ENCODE data around the gene UBR3.

UBR3 gene

DNA sequence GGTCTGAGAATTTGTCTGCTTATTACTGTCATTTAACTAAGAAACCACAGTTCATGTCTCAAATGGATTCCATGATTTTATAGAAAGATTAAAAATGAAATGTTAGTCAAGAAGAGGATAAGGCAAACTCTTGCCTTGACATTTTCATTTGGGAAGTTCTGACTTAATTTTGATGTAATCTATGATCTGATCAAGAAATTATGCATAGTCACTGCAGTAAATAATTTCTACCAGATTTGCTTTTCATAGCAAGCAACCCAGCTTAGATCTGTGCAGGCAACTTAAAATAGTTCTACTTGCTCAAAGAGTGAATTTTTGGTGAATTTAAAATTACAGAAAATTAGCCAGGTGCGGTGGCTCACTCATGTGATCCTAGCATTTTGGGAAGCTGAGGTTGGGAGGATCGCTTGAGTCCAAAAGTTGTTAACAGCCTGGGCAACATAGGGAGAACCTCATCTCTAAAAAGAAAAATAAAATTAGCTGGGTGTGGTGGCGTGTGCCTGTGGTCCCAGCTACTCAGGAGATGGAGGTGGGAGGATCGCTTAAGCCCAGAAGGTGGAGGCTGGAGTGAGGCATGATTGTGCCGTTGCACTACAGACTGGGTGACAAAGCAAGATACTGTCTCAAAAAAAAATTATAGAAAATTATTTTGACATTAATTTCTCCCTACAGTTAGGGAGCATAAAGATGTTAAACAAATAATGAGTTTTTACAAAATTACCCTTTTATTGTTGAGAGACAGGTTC is 192.0 kb downstream of the UBR3 start:
- Histone ChIP-seq H3K4me1 (ENCODE audit: insufficient read depth, insufficient read length) (no peaks in the 10 kb centered on the region), H3K36me3 (ENCODE audit: insufficient read depth, insufficient read length, low read length) (no peaks in the 10 kb centered on the region), H3K9ac (ENCODE audit: insufficient read length, low read depth) (no peak overlapping the region), H3K4me3 (ENCODE audit: insufficient read length, low read depth) (no peak overlapping the region), H3K27me3 (ENCODE audit: insufficient read depth, insufficient read length) (no peaks in the 10 kb centered on the region), H3K9me3 (ENCODE audit: insufficient read depth, low read length) (no peaks in the 10 kb centered on the region)
- DNase-seq (ENCODE audit: low read depth, low spot score), result no peak
- TF ChIP-seq YY1 (IDR thresholded peaks at IDR 0.05; ENCODE audit: insufficient read depth, insufficient read length) (no peak), SUZ12 (IDR thresholded peaks at IDR 0.05; ENCODE audit: extremely low read depth, insufficient read depth, insufficient read length) (no peak), ZNF274 (IDR thresholded peaks at IDR 0.05; ENCODE audit: low read depth, low read length) (no peak)

DNA sequence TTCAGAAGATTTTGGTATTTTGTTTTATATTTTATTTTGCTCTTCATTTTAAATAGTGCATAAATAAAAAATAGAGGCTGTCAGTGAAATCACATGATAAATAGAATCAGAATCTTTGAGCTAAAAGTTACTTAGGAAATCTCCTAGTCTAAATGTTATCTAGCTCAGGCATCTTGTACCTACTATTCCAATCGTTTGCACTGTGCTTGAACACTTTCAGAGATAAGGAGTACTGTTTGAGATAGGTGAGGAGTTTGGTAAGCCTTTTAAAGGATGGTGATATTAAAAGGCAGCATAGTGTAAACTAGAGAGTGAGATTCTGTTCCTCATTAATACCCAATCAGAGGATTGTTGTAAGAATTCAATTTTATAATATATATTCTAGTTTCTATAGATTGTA is 193.5 kb downstream of the UBR3 start:
- H3K9me3 ChIP-seq (ENCODE audit: insufficient read depth, low read length), result no peaks in the 10 kb centered on the region
- DNase-seq (ENCODE audit: low read depth, low spot score), result no peak
- H3K27me3 ChIP-seq (ENCODE audit: insufficient read depth, insufficient read length), result no peaks in the 10 kb centered on the region
- H3K4me3 ChIP-seq (ENCODE audit: insufficient read length, low read depth), result no peak overlapping the region
- no peaks in the 10 kb centered on the region for H3K4me1 ChIP-seq (ENCODE audit: insufficient read depth, insufficient read length)
- no peaks in the 10 kb centered on the region for H3K36me3 ChIP-seq (ENCODE audit: insufficient read depth, insufficient read length, low read length)
- TF ChIP-seq SUZ12 (IDR thresholded peaks at IDR 0.05; ENCODE audit: extremely low read depth, insufficient read depth, insufficient read length) (no peak), ZNF274 (IDR thresholded peaks at IDR 0.05; ENCODE audit: low read depth, low read length) (no peak), YY1 (IDR thresholded peaks at IDR 0.05; ENCODE audit: insufficient read depth, insufficient read length) (no peak)
- no peak overlapping the region for H3K9ac ChIP-seq (ENCODE audit: insufficient read length, low read depth)

DNA sequence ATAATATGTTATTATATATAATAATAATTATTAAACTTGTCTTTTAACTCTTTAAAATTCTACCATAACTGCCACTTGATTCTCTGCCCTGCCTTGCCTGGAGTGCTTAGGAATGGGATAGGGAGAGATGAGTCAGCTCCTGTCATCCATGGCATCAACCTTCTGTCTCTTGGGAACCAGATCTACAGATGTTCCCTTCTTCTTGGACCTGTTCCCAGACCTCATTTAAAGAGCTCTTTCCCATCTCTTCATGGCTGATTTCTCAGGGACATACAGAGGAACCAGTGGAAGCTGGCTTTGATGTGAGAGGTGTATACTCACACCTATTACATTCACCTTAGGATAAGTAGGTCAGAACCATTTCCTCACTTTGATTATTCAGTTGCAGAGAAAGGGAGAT is 195.4 kb downstream of the UBR3 start:
- Histone ChIP-seq H3K4me3 (ENCODE audit: insufficient read length, low read depth) (no peak overlapping the region), H3K9me3 (ENCODE audit: insufficient read depth, low read length) (no peaks in the 10 kb centered on the region), H3K9ac (ENCODE audit: insufficient read length, low read depth) (no peak overlapping the region), H3K4me1 (ENCODE audit: insufficient read depth, insufficient read length) (no peaks in the 10 kb centered on the region), H3K36me3 (ENCODE audit: insufficient read depth, insufficient read length, low read length) (no peaks in the 10 kb centered on the region), H3K27me3 (ENCODE audit: insufficient read depth, insufficient read length) (no peaks in the 10 kb centered on the region)
- no peak for TF ChIP-seq SUZ12 (IDR thresholded peaks at IDR 0.05; ENCODE audit: extremely low read depth, insufficient read depth, insufficient read length)
- TF ChIP-seq YY1 (IDR thresholded peaks at IDR 0.05; ENCODE audit: insufficient read depth, insufficient read length), result no peak
- no peak for DNase-seq (ENCODE audit: low read depth, low spot score)

DNA sequence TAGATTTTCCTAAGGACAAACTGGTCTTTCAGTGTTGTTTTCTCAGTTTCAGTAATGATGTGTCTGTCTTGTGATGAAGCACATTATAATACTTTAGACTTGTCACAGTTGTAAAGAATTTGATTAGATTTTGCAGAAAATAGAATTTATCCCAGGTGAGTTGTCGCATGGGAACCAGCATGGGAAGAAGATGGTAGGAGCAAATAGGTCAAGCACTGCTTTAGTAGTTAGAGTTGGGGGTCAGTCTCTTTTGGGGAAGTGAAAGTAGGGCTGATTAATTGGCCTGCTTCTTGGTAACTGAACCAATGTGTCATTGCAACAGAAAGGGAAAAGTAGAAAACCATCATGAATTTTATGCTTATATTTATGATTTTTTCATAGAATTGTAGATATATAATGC is 197.5 kb downstream of the UBR3 start:
- H3K4me3 ChIP-seq (ENCODE audit: insufficient read length, low read depth), result no peak overlapping the region
- DNase-seq (ENCODE audit: low read depth, low spot score), result no peak
- no peak overlapping the region for H3K9ac ChIP-seq (ENCODE audit: insufficient read length, low read depth)
- H3K36me3 ChIP-seq (ENCODE audit: insufficient read depth, insufficient read length, low read length), result peaks cover 2% of the 10 kb centered on the region
- no peaks in the 10 kb centered on the region for H3K9me3 ChIP-seq (ENCODE audit: insufficient read depth, low read length)
- H3K27me3 ChIP-seq (ENCODE audit: insufficient read depth, insufficient read length), result no peaks in the 10 kb centered on the region
- H3K4me1 ChIP-seq (ENCODE audit: insufficient read depth, insufficient read length), result no peaks in the 10 kb centered on the region
- TF ChIP-seq YY1 (IDR thresholded peaks at IDR 0.05; ENCODE audit: insufficient read depth, insufficient read length) (no peak), ZNF274 (IDR thresholded peaks at IDR 0.05; ENCODE audit: low read depth, low read length) (no peak), SUZ12 (IDR thresholded peaks at IDR 0.05; ENCODE audit: extremely low read depth, insufficient read depth, insufficient read length) (no peak)

DNA sequence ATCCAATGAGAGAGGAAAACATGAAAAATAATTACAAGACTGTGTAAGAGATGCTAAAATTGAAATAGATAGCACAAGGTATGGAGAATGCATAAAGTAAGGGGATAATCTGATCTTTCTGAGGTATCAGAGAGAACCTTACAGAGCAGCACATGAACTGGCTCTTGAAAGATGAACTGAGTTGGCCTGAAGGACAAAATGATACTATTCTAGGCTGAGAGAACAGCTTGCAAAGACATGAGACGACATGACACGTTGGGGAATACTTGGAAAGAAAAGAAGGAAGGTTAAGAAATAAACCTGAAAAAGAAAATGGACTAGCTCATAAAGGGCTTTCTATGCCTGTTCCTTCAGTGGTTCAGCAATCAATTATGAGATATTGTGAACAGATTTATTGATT is 198.0 kb downstream of the UBR3 start:
- Histone ChIP-seq H3K4me3 (ENCODE audit: insufficient read length, low read depth) (no peak overlapping the region), H3K9me3 (ENCODE audit: insufficient read depth, low read length) (no peaks in the 10 kb centered on the region), H3K9ac (ENCODE audit: insufficient read length, low read depth) (no peak overlapping the region), H3K36me3 (ENCODE audit: insufficient read depth, insufficient read length, low read length) (peaks cover 2% of the 10 kb centered on the region), H3K4me1 (ENCODE audit: insufficient read depth, insufficient read length) (no peaks in the 10 kb centered on the region), H3K27me3 (ENCODE audit: insufficient read depth, insufficient read length) (no peaks in the 10 kb centered on the region)
- TF ChIP-seq SUZ12 (IDR thresholded peaks at IDR 0.05; ENCODE audit: extremely low read depth, insufficient read depth, insufficient read length) (no peak), ZNF274 (IDR thresholded peaks at IDR 0.05; ENCODE audit: low read depth, low read length) (no peak), YY1 (IDR thresholded peaks at IDR 0.05; ENCODE audit: insufficient read depth, insufficient read length) (no peak)
- no peak for DNase-seq (ENCODE audit: low read depth, low spot score)

DNA sequence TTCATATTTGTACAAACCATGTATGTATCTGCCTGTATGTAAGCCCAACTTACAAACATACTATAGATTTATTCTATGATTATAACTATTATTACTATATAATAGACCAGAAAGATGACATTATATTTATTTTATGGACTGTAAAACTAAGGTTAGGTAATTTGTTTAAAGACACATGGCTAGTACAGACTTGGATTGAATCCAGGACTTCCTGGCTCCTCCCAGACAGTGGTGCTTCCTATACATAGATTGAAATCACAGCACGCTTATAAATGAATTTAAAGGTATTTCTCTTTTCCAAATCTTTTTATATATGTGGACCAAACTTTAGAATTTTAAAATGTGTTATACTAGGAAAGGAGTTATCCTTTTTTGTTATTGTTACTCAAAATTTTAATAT is 199.1 kb downstream of the UBR3 start:
- no peaks in the 10 kb centered on the region for H3K27me3 ChIP-seq (ENCODE audit: insufficient read depth, insufficient read length)
- peaks cover 2% of the 10 kb centered on the region for H3K36me3 ChIP-seq (ENCODE audit: insufficient read depth, insufficient read length, low read length)
- H3K4me1 ChIP-seq (ENCODE audit: insufficient read depth, insufficient read length), result no peaks in the 10 kb centered on the region
- no peak overlapping the region for H3K9ac ChIP-seq (ENCODE audit: insufficient read length, low read depth)
- H3K4me3 ChIP-seq (ENCODE audit: insufficient read length, low read depth), result no peak overlapping the region
- DNase-seq (ENCODE audit: low read depth, low spot score), result no peak
- H3K9me3 ChIP-seq (ENCODE audit: insufficient read depth, low read length), result no peaks in the 10 kb centered on the region
- no peak for TF ChIP-seq YY1 (IDR thresholded peaks at IDR 0.05; ENCODE audit: insufficient read depth, insufficient read length)
- TF ChIP-seq SUZ12 (IDR thresholded peaks at IDR 0.05; ENCODE audit: extremely low read depth, insufficient read depth, insufficient read length), result no peak
- no peak for TF ChIP-seq ZNF274 (IDR thresholded peaks at IDR 0.05; ENCODE audit: low read depth, low read length)

DNA sequence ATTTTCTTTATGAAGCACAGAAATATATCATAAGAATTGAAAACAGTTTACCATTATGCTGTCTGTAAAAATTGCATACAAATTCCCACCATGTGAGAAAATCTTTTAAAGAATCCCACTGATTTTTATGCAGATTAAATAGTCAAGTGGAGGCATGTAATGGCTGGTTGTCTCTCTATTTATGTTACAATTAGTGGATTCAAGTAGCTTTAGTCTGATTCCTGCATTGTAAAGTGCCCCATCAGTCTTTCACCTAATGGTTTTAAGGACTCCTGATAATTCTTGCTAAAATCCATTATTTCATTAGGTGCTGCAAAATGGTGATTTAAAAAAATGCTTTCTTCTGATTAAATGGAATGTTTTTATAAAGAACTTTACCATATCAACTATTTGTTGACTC is 202.3 kb downstream of the UBR3 start:
- H3K9ac ChIP-seq (ENCODE audit: insufficient read length, low read depth), result no peak overlapping the region
- no peaks in the 10 kb centered on the region for H3K9me3 ChIP-seq (ENCODE audit: insufficient read depth, low read length)
- peaks cover 2% of the 10 kb centered on the region for H3K36me3 ChIP-seq (ENCODE audit: insufficient read depth, insufficient read length, low read length)
- no peaks in the 10 kb centered on the region for H3K27me3 ChIP-seq (ENCODE audit: insufficient read depth, insufficient read length)
- no peaks in the 10 kb centered on the region for H3K4me1 ChIP-seq (ENCODE audit: insufficient read depth, insufficient read length)
- no peak overlapping the region for H3K4me3 ChIP-seq (ENCODE audit: insufficient read length, low read depth)
- TF ChIP-seq ZNF274 (IDR thresholded peaks at IDR 0.05; ENCODE audit: low read depth, low read length) (no peak), SUZ12 (IDR thresholded peaks at IDR 0.05; ENCODE audit: extremely low read depth, insufficient read depth, insufficient read length) (no peak), YY1 (IDR thresholded peaks at IDR 0.05; ENCODE audit: insufficient read depth, insufficient read length) (no peak)
- DNase-seq (ENCODE audit: low read depth, low spot score), result no peak

Measured in NT2/D1 (cell line).